Measurements from ENCODE around the gene MRPL12. TPM values are rescaled to one million over a fixed set of nuclear protein-coding genes. Genes with fewer than 3 reads are reported as not detected.

MRPL12 gene
- total and polyA plus RNA-seq, 2 of the 13 experiments (the other 11 are each of a cell fraction or from before 2014, with no cell fraction given), result 39.1 to 94.1 TPM

GRCh38 chr17:81666342-81667191, 36.6 kb upstream of the MRPL12 start, which contains the start of the genes CCDC137 and OXLD1 (continued):
- TF ChIP-seq ZNF18 (CRISPR knock-in tag; IDR thresholded peaks at IDR 0.05; ENCODE audit: insufficient replicate concordance) (no peak), KDM5A (IDR thresholded peaks at IDR 0.05; ENCODE audit: borderline replicate concordance, low read length) (peak; percentile 82), NFE2L1 (CRISPR knock-in tag; IDR thresholded peaks at IDR 0.05; ENCODE audit: borderline replicate concordance) (no peak), MLLT10 (CRISPR knock-in tag; IDR thresholded peaks at IDR 0.05) (no peak), MATR3 (CRISPR knock-in tag; IDR thresholded peaks at IDR 0.05) (no peak), ZSCAN25 (CRISPR knock-in tag; IDR thresholded peaks at IDR 0.05) (peak; percentile 68), ZNF7 (CRISPR knock-in tag; IDR thresholded peaks at IDR 0.05) (no peak), TFDP1 (CRISPR knock-in tag; IDR thresholded peaks at IDR 0.05; ENCODE audit: borderline replicate concordance) (peak; percentile 89), BHLHE40 (IDR thresholded peaks at IDR 0.05; ENCODE audit: low read length) (no peak; the same call in 1 of the 2 replicates), YEATS4 (CRISPR knock-in tag; IDR thresholded peaks at IDR 0.05; ENCODE audit: borderline replicate concordance) (peak; percentile 84), THYN1 (CRISPR knock-in tag; IDR thresholded peaks at IDR 0.05; ENCODE audit: borderline replicate concordance, low read depth) (0 out of 2 replicates have a peak, but pooled peaks have one; percentile 35), ZMYM4 (CRISPR knock-in tag; IDR thresholded peaks at IDR 0.05) (peak; percentile 42; the same call in 1 of the 2 replicates), BCL6 (CRISPR knock-in tag; IDR thresholded peaks at IDR 0.05) (no peak; the same call in 1 of the 2 replicates), ZC3H13 (CRISPR knock-in tag; IDR thresholded peaks at IDR 0.05) (peak; percentile 79), ZNF773 (CRISPR knock-in tag; IDR thresholded peaks at IDR 0.05; ENCODE audit: borderline replicate concordance) (peak; percentile 91; the same call in 1 of the 2 replicates), HNRNPUL1 (IDR thresholded peaks at IDR 0.05; ENCODE audit: low read depth, low read length) (no peak; the same call in 1 of the 2 replicates), ZNF609 (CRISPR knock-in tag; IDR thresholded peaks at IDR 0.05; ENCODE audit: borderline replicate concordance) (no peak), ZNF441 (CRISPR knock-in tag; IDR thresholded peaks at IDR 0.05; ENCODE audit: borderline replicate concordance) (peak; percentile 54; the same call in 1 of the 2 replicates)

Measured in HepG2 (cell line).